Ovary (tissue), 3 donors: ENCODE measurements around the gene ATXN10.

Experiments used
- EP300 ChIP-seq: sonication (generic); formaldehyde crosslinking; IDR thresholded peaks from one replicate; pipeline ENCODE4 v1.6.1; 2017; ENCODE audit warnings: antibody characterized with exemption
- POLR2A ChIP-seq: fragments of 450-650 bp; IDR thresholded peaks from one replicate; pipeline ENCODE4 v1.6.1; 2017; ENCODE audit warnings: antibody characterized with exemption, mild to moderate bottlenecking, moderate library complexity
- TF ChIP-seq, protein P1 (sequence below), 3 donors: fragments of 450-650 bp in 2 of 3; fragments of 200-600 bp in 1 of 3; IDR thresholded peaks; one replicate each; pipeline versions ENCODE4 v1.5.1 to v1.8.0; 2016 to 2022; ENCODE audit warnings: antibody characterized with exemption in 3 of 3, mild to moderate bottlenecking in 1 of 3
- donor health status: DM: no; HTN: no; CAD: no.

DNA sequence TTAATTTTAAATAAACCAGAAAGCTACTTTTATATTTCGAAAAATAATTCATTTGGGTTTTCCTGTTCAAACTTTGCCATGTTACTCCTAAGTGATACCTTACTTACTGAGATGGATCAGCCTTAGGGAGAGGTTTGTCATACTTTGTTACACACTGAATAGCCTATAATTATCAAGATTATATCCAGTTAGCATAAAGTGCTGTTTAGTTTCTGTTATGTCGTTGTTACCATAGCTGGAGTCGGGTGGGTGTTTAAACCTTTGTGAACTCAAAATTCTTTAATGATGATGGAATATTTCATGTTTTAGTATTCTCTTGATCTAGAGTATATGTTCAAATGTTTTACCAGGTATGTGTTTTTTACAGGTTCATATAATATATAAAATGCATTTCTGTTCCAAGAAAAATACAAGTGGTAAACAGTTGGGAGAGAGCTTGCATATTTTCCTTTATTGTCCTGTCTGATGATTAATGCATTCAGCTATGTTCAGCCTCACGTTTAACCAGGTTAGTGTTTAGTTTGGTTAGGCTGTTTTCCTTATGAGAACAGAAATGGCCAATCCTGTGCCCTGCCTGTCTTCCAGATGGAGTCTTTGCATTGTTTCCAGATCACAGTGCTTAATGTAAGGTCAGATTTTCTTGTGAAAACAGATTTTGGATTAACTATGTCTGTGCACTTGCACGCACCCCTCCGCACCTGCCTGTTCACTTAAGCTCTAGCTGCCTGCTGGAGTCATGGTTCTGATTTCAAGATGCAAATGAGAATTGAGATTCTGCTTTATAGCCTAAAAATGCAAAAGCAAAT, 105.6 kb downstream of the ATXN10 start:
- TF ChIP-seq, protein P1, sequence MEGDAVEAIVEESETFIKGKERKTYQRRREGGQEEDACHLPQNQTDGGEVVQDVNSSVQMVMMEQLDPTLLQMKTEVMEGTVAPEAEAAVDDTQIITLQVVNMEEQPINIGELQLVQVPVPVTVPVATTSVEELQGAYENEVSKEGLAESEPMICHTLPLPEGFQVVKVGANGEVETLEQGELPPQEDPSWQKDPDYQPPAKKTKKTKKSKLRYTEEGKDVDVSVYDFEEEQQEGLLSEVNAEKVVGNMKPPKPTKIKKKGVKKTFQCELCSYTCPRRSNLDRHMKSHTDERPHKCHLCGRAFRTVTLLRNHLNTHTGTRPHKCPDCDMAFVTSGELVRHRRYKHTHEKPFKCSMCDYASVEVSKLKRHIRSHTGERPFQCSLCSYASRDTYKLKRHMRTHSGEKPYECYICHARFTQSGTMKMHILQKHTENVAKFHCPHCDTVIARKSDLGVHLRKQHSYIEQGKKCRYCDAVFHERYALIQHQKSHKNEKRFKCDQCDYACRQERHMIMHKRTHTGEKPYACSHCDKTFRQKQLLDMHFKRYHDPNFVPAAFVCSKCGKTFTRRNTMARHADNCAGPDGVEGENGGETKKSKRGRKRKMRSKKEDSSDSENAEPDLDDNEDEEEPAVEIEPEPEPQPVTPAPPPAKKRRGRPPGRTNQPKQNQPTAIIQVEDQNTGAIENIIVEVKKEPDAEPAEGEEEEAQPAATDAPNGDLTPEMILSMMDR (IDR thresholded peaks at IDR 0.05) = no peak
- TF ChIP-seq POLR2A = no peak
- TF ChIP-seq EP300 = no peak
